Panc1 (cell line): Measurements from ENCODE around the gene CRABP1. TPM values are rescaled to one million over a fixed set of nuclear protein-coding genes. Genes with fewer than 3 reads are reported as not detected.

Experiments
- ATAC-seq: fragments of 200-7000 bp; cut with Tn5 transposase; 2 replicates; pipeline ENCODE4 v1.9.1; 2020; ENCODE audit warnings: mild to moderate bottlenecking, moderate library complexity
- BruUV-seq: library from RNA; stranded (reverse); fragments of 400-500 nt; replicated peaks from 2 replicates; lab custom pipeline; 2021; lab: Mats Ljungman, UMichigan
- CTCF ChIA-PET: fragments of 300-600 bp; sonication (Branson Sonifier 250); formaldehyde crosslinking; loops from one replicate; lab custom pipeline; 2022; ENCODE audit warnings: antibody characterized with exemption; lab: Charles Lee
- POLR2A ChIA-PET: fragments of 300-600 bp; sonication (Branson Sonifier 250); formaldehyde crosslinking; loops from one replicate; lab custom pipeline; 2022; ENCODE audit warnings: antibody characterized with exemption; lab: Charles Lee
- DNase-seq: peaks from one replicate; pipeline ENCODE4 v3.0.0-alpha.2; 2010; ENCODE audit warnings: low read depth, low spot score
- H3K27ac ChIP-seq: 2 replicates; pipeline ENCODE4 v1.5.1; 2011; ENCODE audit warnings: mild to moderate bottlenecking, low read length, inconsistent platforms
- H3K27me3 ChIP-seq: fragments of 200-500 bp; sonication (Bioruptor generic); 2 replicates; pipeline ENCODE4 v1.6.0; 2014; ENCODE audit warnings: low read length, inconsistent platforms; ENCODE audit not compliant: control insufficient read depth, insufficient read depth
- H3K36me3 ChIP-seq: fragments of 200-500 bp; sonication (Bioruptor generic); 2 replicates; pipeline ENCODE4 v1.5.1; 2014; ENCODE audit warnings: inconsistent platforms, mild to moderate bottlenecking, low read length, moderate library complexity; ENCODE audit not compliant: control insufficient read depth, insufficient read depth
- H3K4me1 ChIP-seq: 2 replicates; pipeline ENCODE4 v1.5.1; 2011; ENCODE audit warnings: inconsistent platforms, mild to moderate bottlenecking, low read length, moderate library complexity; ENCODE audit not compliant: control insufficient read depth, insufficient read depth
- H3K4me3 ChIP-seq, 2 experiments: 2 replicates each; pipeline ENCODE4 v1.5.1; 2011 to 2012; ENCODE audit warnings: low read depth in 2 of 2, low read length in 2 of 2, mild to moderate bottlenecking in 2 of 2, inconsistent platforms in 1 of 2, moderate library complexity in 1 of 2
- H3K9me3 ChIP-seq: fragments of 200-500 bp; sonication (Bioruptor generic); 2 replicates; pipeline ENCODE4 v1.5.1; 2014; ENCODE audit warnings: low read depth, mild to moderate bottlenecking, inconsistent platforms, low read length, moderate library complexity; ENCODE audit not compliant: control insufficient read depth, insufficient read depth
- CTCF ChIP-seq: fragments of 450-650 bp; IDR thresholded peaks from 2 replicates; pipeline ENCODE4 v1.5.1; 2017; ENCODE audit warnings: mild to moderate bottlenecking
- POLR2AphosphoS5 ChIP-seq: IDR thresholded peaks from 2 replicates; pipeline ENCODE4 v1.6.1; 2012; ENCODE audit warnings: mild to moderate bottlenecking, low read depth, low read length, moderate library complexity
- SIN3A ChIP-seq: IDR thresholded peaks from 2 replicates; pipeline ENCODE4 v1.6.1; 2012; ENCODE audit warnings: low read depth, mild to moderate bottlenecking, low read length, moderate library complexity, borderline replicate concordance; ENCODE audit not compliant: insufficient read depth
- TCF7L2 ChIP-seq: IDR thresholded peaks from 2 replicates; pipeline ENCODE4 v1.6.1; 2011; ENCODE audit warnings: mild to moderate bottlenecking, low read depth, low read length, inconsistent platforms
- in situ Hi-C: cut with HindIII; loops from 2 replicates; pipeline ENCODE4 v1.10.0; 2016; ENCODE audit warnings: low sequenced_read_pairs, low pct_unique_long_range_greater_than_20kb
- intact Hi-C: fragments of 100-400 bp; cut with micrococcal nuclease; formaldehyde crosslinking; loops from one replicate; pipeline ENCODE4 v1.10.0; 2022; ENCODE audit not compliant: unreplicated experiment
- total RNA-seq: library from RNA; stranded (reverse); gene quantifications from one replicate; pipeline ENCODE4 v1.2.1, GENCODE V29; 2021; ENCODE audit not compliant: unreplicated experiment
- TF ChIP-seq, protein P1 (sequence below), 2 experiments: IDR thresholded peaks; 2 replicates each; pipeline ENCODE4 v1.6.1; 2011 to 2012; ENCODE audit warnings: low read depth in 2 of 2, control low read depth in 1 of 2, low read length in 1 of 2, mild to moderate bottlenecking in 1 of 2, moderate library complexity in 1 of 2; ENCODE audit not compliant: insufficient read depth in 1 of 2

CRABP1 gene
- total RNA-seq, 1 experiment from 2014 or later = 6.7 TPM

- Histone ChIP-seq H3K4me1 (peaks cover 5% of the 10 kb centered on the region), H3K36me3 (no peaks in the 10 kb centered on the region), H3K4me3 (no peak overlapping the region), H3K9me3 (no peaks in the 10 kb centered on the region), H3K27ac (no peak overlapping the region), H3K27me3 (no peaks in the 10 kb centered on the region)
- ATAC-seq (no peak), DNase-seq (no peak)
- no TSS peak for BruUV-seq
- CTCF ChIA-PET = no interaction called here
- intact Hi-C loops (loop anchor here (5.0 kb wide), 1 partner anchor 178 kb away; no protein-coding TSS in a partner anchor), in situ Hi-C loops (no loop called here)
- POLR2A ChIA-PET = no interaction called here
- no peak for TF ChIP-seq CTCF
- TF ChIP-seq, protein P1, sequence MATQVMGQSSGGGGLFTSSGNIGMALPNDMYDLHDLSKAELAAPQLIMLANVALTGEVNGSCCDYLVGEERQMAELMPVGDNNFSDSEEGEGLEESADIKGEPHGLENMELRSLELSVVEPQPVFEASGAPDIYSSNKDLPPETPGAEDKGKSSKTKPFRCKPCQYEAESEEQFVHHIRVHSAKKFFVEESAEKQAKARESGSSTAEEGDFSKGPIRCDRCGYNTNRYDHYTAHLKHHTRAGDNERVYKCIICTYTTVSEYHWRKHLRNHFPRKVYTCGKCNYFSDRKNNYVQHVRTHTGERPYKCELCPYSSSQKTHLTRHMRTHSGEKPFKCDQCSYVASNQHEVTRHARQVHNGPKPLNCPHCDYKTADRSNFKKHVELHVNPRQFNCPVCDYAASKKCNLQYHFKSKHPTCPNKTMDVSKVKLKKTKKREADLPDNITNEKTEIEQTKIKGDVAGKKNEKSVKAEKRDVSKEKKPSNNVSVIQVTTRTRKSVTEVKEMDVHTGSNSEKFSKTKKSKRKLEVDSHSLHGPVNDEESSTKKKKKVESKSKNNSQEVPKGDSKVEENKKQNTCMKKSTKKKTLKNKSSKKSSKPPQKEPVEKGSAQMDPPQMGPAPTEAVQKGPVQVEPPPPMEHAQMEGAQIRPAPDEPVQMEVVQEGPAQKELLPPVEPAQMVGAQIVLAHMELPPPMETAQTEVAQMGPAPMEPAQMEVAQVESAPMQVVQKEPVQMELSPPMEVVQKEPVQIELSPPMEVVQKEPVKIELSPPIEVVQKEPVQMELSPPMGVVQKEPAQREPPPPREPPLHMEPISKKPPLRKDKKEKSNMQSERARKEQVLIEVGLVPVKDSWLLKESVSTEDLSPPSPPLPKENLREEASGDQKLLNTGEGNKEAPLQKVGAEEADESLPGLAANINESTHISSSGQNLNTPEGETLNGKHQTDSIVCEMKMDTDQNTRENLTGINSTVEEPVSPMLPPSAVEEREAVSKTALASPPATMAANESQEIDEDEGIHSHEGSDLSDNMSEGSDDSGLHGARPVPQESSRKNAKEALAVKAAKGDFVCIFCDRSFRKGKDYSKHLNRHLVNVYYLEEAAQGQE (IDR thresholded peaks at IDR 0.05; ENCODE audit: insufficient read depth in 1 of 2, low read depth in 2 of 2, low read length in 1 of 2) = no peak
These were observed 35.7 kb upstream of the CRABP1 start for GRCh38 chr15:78304216-78305066.

GRCh38 chr15:78306176-78306774 lies 33.9 kb upstream of the CRABP1 start:
- DNase-seq (no peak), ATAC-seq (peak; percentile 24; the same call in 1 of the 2 replicates)
- Histone ChIP-seq H3K4me3 (no peak overlapping the region), H3K9me3 (no peaks in the 10 kb centered on the region), H3K27ac (no peak overlapping the region; the same call in 1 of the 2 replicates), H3K27me3 (no peaks in the 10 kb centered on the region), H3K4me1 (peaks cover 5% of the 10 kb centered on the region; the same call in 1 of the 2 replicates), H3K36me3 (no peaks in the 10 kb centered on the region)
- intact Hi-C loops (loop anchor here (5.0 kb wide), 1 partner anchor 176 kb away; no protein-coding TSS in a partner anchor), in situ Hi-C loops (no loop called here)
- ChIA-PET POLR2A (no interaction called here), CTCF (no interaction called here)
- TF ChIP-seq CTCF (no peak), TCF7L2 (no peak), SIN3A (no peak), POLR2AphosphoS5 (no peak)
- TF ChIP-seq, protein P1 (IDR thresholded peaks at IDR 0.05; ENCODE audit: insufficient read depth in 1 of 2, low read depth in 2 of 2, low read length in 1 of 2) = no peak
- BruUV-seq = no TSS peak
